ENCODE measurements around the gene IL1RAPL2. TPM values are rescaled to one million over a fixed set of nuclear protein-coding genes. Genes with fewer than 3 reads are reported as not detected.

IL1RAPL2 gene
- total and polyA plus RNA-seq, 2 of the 8 experiments (the other 6 are each of a cell fraction or from before 2014, with no cell fraction given) = 0.20 to 1.3 TPM

GRCh38 chrX:105550043-105550663, 984.2 kb downstream of the IL1RAPL2 start:
- CTCF ChIA-PET (ENCODE audit: partially characterized antibody) = no interaction called here
- H3K4me2 ChIP-seq (ENCODE audit: insufficient read depth in 1 of 2, low read depth in 2 of 2, low read length in 2 of 2) = no peak overlapping the region
- no peak overlapping the region for H2BK5ac ChIP-seq (ENCODE audit: low read depth, low read length)
- no peaks in the 10 kb centered on the region for H3K27me3 ChIP-seq (replicated peaks in 1 of 4; ENCODE audit: control insufficient read depth in 3 of 4, extremely low read depth in 1 of 4, insufficient read depth in 3 of 4, low read length in 3 of 4)
- no peak overlapping the region for H2BK120ac ChIP-seq (replicated peaks; ENCODE audit: low read depth, low read length)
- no peak overlapping the region for H3K9ac ChIP-seq (replicated peaks in 1 of 4; ENCODE audit: extremely low read depth in 1 of 4, low read depth in 3 of 4, low read length in 3 of 4)
- no peak overlapping the region for H2AFZ ChIP-seq (ENCODE audit: low read length)
- DNase-seq (ENCODE audit: low read depth in 1 of 2, low spot score in 2 of 2) (no peak), FAIRE-seq (no peak)
- H2BK12ac ChIP-seq (ENCODE audit: low read depth, low read length) = no peak overlapping the region
- H3K56ac ChIP-seq (replicated peaks; ENCODE audit: insufficient read length, low read depth, low read length) = no peak overlapping the region
- no peak overlapping the region for H3K4ac ChIP-seq (replicated peaks; ENCODE audit: insufficient read length, low read depth, low read length)
- H3K23ac ChIP-seq (ENCODE audit: insufficient read length) = no peak overlapping the region
- H3K4me1 ChIP-seq (replicated peaks in 1 of 4; ENCODE audit: control insufficient read depth in 3 of 4, insufficient read depth in 4 of 4, low read length in 3 of 4) = peaks cover 0 to 7% (median 0%) of the 10 kb centered on the region in 4 experiments; a peak in 1 of 7 replicates
- 87% methylated on average over 3 of the region's 3 CpGs; no CpG with 5 or more reads in 1 of the 2 experiments for WGBS, 2 experiments (ENCODE audit: extremely low coverage in 1 of 2, insufficient coverage in 1 of 2, insufficient read length in 1 of 2, insufficient replicate concordance in 2 of 2, low coverage in 1 of 2, low lambda C conversion rate in 2 of 2, missing lambda C conversion rate in 1 of 2)
- no peak overlapping the region for H4K5ac ChIP-seq (ENCODE audit: insufficient read length, low read depth, low read length)
- H3K79me1 ChIP-seq (ENCODE audit: low read depth, low read length) = no peaks in the 10 kb centered on the region
- H3K23me2 ChIP-seq (ENCODE audit: low read depth, low read length) = no peaks in the 10 kb centered on the region
- H3K4me3 ChIP-seq (ENCODE audit: extremely low read depth in 1 of 4, insufficient read depth in 2 of 4, low read depth in 3 of 4, low read length in 4 of 4) = no peak overlapping the region
- H4K20me1 ChIP-seq (replicated peaks in 1 of 2; ENCODE audit: control insufficient read depth in 1 of 2, insufficient read depth in 2 of 2, low read length in 2 of 2) = no peaks in the 10 kb centered on the region
- H3K79me2 ChIP-seq (ENCODE audit: control insufficient read depth in 1 of 2, insufficient read depth in 2 of 2, low read length in 2 of 2) = no peaks in the 10 kb centered on the region
- no peak overlapping the region for H4K8ac ChIP-seq (ENCODE audit: extremely low read depth, insufficient read depth, low read length)
- no peak overlapping the region for H3K27ac ChIP-seq (ENCODE audit: low read depth, low read length)
- H3K14ac ChIP-seq (ENCODE audit: insufficient read length) = no peak overlapping the region
- no peak overlapping the region for H2BK15ac ChIP-seq (ENCODE audit: low read length)
- POLR2A ChIA-PET (ENCODE audit: partially characterized antibody) = no interaction called here
- no peak overlapping the region for H2AK5ac ChIP-seq (ENCODE audit: low read depth, low read length)
- no peak overlapping the region for H3K18ac ChIP-seq (ENCODE audit: extremely low read depth, low read length)
- no peak overlapping the region for H4K91ac ChIP-seq (replicated peaks; ENCODE audit: insufficient read length, low read length)
- H3K36me3 ChIP-seq (ENCODE audit: control insufficient read depth in 2 of 4, insufficient read depth in 4 of 4, low read length in 3 of 4) = no peaks in the 10 kb centered on the region
- H3K9me3 ChIP-seq (ENCODE audit: insufficient read depth in 2 of 2, low read depth in 1 of 2, low read length in 1 of 2) = no peaks in the 10 kb centered on the region
- H2BK20ac ChIP-seq (ENCODE audit: low read length) = no peak overlapping the region
- TF ChIP-seq KDM4A (IDR thresholded peaks at IDR 0.05; ENCODE audit: low read depth, low read length, severe bottlenecking) = no peak
- TF ChIP-seq EGR1 (IDR thresholded peaks at IDR 0.05; ENCODE audit: borderline replicate concordance, low read depth, low read length) = no peak
- no peak for TF ChIP-seq ATF3 (IDR thresholded peaks at IDR 0.05; ENCODE audit: insufficient read depth, low read depth, low read length)
- TF ChIP-seq MAX (IDR thresholded peaks at IDR 0.05) = no peak
- no peak for TF ChIP-seq BRCA1 (IDR thresholded peaks at IDR 0.05; ENCODE audit: low read depth, low read length)
- TF ChIP-seq TEAD4 (IDR thresholded peaks at IDR 0.05; ENCODE audit: low read depth, low read length) = no peak
- TF ChIP-seq CTBP2 (IDR thresholded peaks at IDR 0.05; ENCODE audit: borderline replicate concordance, insufficient read depth, insufficient read length, low read length) = no peak
- no peak for TF ChIP-seq SIX5 (IDR thresholded peaks at IDR 0.05; ENCODE audit: low read depth, low read length)
- TF ChIP-seq RNF2 (IDR thresholded peaks at IDR 0.05; ENCODE audit: borderline replicate concordance, low read depth, low read length, missing control alignments, poor library complexity, severe bottlenecking) = no peak
- TF ChIP-seq HDAC6 (IDR thresholded peaks at IDR 0.05; ENCODE audit: low read depth, low read length) = no peak
- TF ChIP-seq BCL11A (IDR thresholded peaks at IDR 0.05; ENCODE audit: low read depth in 2 of 2, low read length in 2 of 2) = no peak
- TF ChIP-seq KDM5A (IDR thresholded peaks at IDR 0.05; ENCODE audit: low read length) = no peak
- no peak for TF ChIP-seq RXRA (IDR thresholded peaks at IDR 0.05; ENCODE audit: insufficient read depth, low read depth, low read length)

Measured in H1 (cell line).